Measurements from ENCODE around the gene SP140L.

- no peak for TF ChIP-seq CTCF (IDR thresholded peaks at IDR 0.05; ENCODE audit: low read length)
- TF ChIP-seq EZH2 (IDR thresholded peaks at IDR 0.05; ENCODE audit: borderline replicate concordance, low read length) = no peak
Measured at GRCh38 chr2:230403746-230404145, 76.8 kb downstream of the SP140L start.
